HG03439 (cell line): ENCODE data around the gene TNXB.
A peak's percentile ranks its signal among the peaks of the same experiment; 100 is the strongest.

Source experiments
- ATAC-seq: cut with Tn5 transposase; IDR thresholded peaks from one replicate; pipeline ENCODE4 v1.9.1; 2021; ENCODE audit warnings: mild to moderate bottlenecking, moderate library complexity; ENCODE audit not compliant: unreplicated experiment

Gene TNXB, protein sequence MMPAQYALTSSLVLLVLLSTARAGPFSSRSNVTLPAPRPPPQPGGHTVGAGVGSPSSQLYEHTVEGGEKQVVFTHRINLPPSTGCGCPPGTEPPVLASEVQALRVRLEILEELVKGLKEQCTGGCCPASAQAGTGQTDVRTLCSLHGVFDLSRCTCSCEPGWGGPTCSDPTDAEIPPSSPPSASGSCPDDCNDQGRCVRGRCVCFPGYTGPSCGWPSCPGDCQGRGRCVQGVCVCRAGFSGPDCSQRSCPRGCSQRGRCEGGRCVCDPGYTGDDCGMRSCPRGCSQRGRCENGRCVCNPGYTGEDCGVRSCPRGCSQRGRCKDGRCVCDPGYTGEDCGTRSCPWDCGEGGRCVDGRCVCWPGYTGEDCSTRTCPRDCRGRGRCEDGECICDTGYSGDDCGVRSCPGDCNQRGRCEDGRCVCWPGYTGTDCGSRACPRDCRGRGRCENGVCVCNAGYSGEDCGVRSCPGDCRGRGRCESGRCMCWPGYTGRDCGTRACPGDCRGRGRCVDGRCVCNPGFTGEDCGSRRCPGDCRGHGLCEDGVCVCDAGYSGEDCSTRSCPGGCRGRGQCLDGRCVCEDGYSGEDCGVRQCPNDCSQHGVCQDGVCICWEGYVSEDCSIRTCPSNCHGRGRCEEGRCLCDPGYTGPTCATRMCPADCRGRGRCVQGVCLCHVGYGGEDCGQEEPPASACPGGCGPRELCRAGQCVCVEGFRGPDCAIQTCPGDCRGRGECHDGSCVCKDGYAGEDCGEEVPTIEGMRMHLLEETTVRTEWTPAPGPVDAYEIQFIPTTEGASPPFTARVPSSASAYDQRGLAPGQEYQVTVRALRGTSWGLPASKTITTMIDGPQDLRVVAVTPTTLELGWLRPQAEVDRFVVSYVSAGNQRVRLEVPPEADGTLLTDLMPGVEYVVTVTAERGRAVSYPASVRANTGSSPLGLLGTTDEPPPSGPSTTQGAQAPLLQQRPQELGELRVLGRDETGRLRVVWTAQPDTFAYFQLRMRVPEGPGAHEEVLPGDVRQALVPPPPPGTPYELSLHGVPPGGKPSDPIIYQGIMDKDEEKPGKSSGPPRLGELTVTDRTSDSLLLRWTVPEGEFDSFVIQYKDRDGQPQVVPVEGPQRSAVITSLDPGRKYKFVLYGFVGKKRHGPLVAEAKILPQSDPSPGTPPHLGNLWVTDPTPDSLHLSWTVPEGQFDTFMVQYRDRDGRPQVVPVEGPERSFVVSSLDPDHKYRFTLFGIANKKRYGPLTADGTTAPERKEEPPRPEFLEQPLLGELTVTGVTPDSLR (N-terminal part only)

GRCh38 chr6:32109114-32109764, at the start of gene TNXB:
TSS of gene TNXB (minus strand) at chr6:32109338. CDS start at chr6:32098198, 11,140 bp downstream.
- no peak for ATAC-seq

GRCh38 chr6:32158052-32158451, 48.9 kb upstream of the TNXB start:
- no peak for ATAC-seq

- ATAC-seq: no peak
Observed at GRCh38 chr6:32156891-32157290, 47.8 kb upstream of the TNXB start.

GRCh38 chr6:32154514-32155161, 45.5 kb upstream of the TNXB start:
- peak; percentile 52 for ATAC-seq

- no peak for ATAC-seq
Observed at GRCh38 chr6:32153564-32154513, 44.7 kb upstream of the TNXB start, which contains the start of gene PPT2. TSS of gene PPT2 (plus strand) at chr6:32154141. CDS start at chr6:32154595, 454 bp downstream.

- ATAC-seq: no peak
Observed at GRCh38 chr6:32152769-32153563, 43.8 kb upstream of the TNXB start.

- no peak for ATAC-seq
Observed at GRCh38 chr6:32151863-32152768, 43.0 kb upstream of the TNXB start, which contains the start of gene PRRT1. TSS of gene PRRT1 (minus strand) at chr6:32151939. CDS start at chr6:32151827, 112 bp downstream.

GRCh38 chr6:32151181-32151862, 42.2 kb upstream of the TNXB start:
- ATAC-seq: no peak

DNA sequence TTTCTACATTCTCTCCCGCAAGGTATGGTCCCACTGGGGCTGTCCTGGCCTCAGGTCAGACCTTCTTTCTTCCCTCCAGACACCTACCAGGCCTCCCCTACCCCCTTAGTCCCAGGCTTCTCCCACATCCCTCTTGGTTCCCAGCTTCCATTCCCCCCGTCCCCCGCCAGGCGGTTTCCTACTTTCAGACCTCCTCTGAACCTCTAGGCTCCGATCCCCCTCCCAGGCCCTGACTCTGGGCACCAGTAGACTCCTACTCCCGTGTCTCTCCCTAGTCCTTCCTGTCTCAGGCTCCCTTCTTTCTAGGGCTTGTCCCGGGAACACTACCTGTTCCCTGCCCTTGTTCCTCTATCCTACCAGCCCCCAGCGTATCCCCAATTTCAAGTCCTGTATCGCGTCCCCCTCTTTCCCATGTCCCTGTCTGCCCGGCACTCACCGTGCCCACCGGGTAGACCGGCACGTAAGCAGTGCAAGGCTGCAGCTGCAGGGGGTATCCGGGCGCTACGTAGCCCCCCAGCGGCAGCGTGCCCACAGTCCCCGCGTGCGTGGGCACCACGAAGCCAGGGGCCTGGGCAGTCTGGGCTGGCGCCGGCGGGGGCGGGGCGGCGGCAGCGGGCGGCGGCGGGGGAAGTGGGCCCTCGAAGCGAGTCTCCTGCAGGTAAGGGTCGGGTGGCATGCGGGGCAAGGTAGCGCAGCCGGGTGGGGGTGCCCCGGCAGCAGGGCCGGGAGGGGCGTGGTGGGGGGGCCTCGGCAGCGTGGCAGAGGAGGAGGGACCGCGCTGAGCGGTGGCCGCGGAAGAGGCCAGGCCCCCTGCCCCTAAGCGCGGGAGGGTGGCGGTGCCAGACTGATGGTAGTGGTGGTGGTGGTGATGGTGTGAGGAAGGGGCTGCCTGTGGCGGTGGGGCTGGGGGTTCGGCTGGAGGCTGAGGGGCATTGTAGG, 41.1 kb upstream of the TNXB start:
- ATAC-seq: no peak

DNA sequence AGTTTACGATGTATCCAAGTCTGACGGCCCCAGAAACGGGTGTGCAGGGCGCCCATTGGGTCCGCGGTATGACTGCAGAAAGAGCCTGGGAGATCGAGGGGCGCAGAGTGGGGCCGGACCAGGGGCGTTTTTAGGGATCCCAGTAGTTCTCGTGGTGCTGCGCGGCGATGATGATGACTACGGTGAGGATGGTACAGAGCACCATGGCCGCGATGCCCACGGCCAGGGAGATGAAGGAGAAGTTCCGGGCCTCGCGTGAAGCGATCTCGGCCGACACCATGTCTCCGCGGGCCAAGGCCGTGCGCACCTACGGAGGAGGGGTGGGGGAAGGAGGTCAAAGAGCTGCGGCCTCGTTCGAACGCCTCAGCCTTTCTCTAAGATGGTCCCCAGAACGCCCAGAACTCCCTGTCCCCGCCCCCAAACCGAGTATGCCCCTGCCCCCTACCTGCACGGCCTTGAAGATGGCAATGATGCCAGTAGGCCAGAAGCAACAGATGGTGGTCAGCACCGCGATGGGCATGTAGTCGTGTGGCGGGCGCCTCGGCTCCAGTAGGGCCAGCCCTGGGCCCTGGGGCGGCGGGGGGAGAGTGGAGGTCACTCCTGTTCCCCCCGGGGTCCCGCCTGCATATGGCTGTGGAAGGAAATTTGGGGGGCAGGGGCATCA, 40.1 kb upstream of the TNXB start:
- ATAC-seq: no peak

GRCh38 chr6:32148289-32149091, 39.4 kb upstream of the TNXB start:
- ATAC-seq: no peak

DNA sequence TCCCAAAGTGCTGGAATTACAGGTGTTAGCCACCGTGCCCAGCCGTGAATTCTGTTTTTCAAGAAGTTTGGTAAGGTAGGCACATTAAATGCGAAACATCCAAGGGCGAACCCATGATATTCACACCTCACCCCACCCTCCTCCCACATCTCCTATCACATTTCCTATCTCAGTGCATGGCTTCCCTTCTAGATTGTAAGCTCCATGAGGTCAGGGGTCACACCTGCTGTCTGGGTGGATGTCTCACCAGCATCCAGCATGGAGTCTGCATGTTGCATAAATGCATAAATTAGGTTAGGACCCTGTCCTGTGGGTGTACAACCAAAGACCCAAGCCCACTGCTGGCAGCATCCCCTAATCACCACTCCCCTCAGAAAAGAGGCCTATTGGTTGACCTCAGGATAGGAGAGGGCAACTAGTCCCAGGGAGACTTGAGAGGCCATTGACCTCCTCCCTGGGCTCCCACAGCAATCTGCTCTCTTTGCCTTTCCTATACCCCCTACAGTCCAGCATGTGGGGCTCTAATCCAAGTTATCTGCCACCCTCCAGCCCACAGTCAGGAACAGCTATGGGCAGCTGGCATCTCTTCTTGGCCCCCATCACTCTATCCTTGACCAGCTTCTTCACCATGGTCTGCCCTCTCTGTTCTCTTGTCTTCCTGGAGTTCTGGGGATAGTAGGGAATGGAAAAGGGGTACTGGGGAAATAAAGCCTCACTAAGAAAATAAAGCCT, 38.4 kb upstream of the TNXB start:
- ATAC-seq: no peak

DNA sequence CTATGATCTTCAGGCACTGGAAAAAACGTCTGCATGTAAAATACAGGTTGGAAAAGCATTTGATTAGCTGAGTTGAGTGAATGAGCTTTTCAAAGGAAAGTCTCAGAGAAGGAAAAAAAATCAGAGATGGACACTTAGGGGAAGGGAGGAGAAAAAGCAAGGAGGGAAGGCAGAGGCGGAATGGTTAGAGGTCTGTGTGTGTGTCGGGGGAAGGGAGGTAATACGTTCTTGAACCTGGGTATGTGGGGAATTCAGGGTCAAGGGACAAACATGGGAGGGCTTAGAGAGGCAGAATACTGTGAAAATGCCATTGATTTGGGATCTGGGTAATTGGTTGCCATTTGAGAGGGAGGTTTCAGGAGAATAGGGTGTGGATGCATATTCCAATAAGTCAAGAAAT, 37.5 kb upstream of the TNXB start:
- ATAC-seq: no peak
